ENCODE measurements around the gene DFFB. TPM values are rescaled to one million over a fixed set of nuclear protein-coding genes. Genes with fewer than 3 reads are reported as not detected.

DFFB gene
- total and polyA plus RNA-seq, 7 experiments from 2014 or later, result 9.8 to 27.7 (median 14.9) TPM

DNA sequence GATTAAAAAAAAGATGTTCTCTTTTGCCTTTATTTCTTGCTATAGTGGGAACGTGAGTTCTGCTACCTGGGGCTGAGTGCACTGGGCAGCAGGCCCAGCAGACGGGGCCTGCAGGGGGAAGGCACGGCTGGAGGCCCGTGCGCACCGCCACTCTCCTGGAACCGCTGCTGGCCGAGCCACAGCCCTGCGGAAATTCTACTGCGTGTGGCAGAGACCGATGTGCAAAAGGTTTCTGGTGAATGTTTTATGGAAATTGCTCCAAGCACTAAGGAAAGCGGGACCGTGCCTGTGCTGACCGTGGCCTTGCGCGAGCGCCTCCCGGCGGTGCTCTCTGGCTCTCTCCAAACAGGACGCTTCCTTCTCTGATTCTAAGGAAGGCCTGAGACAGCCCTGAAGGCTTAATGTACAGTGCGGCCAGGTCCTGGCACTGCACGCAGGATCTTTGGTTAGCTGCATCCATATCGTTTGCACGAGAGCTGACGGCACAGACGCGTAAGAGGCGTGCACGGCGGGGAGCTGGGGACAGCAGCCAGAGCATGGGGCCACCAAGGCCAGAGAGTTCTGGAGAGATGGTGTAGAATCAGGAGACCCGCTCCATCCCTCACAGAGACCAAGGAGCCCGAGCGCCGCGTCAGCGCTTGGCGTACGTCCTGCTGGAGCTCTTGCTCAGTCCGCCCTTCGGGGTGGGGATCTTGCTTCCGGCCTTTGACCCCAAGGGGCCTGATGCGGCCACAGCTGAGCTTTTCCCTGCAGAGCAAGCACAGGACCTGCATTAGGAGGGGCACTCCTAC lies 42.3 kb upstream of the DFFB start:
- Histone ChIP-seq H3K9me3 (ENCODE audit: control insufficient read depth in 2 of 3, low read length in 3 of 3) (no peaks in the 10 kb centered on the region), H3K27me3 (ENCODE audit: control insufficient read depth in 2 of 2, insufficient read depth in 2 of 2, low read length in 2 of 2) (no peaks in the 10 kb centered on the region), H3K4me1 (ENCODE audit: control insufficient read depth in 2 of 2, insufficient read depth in 2 of 2, low read length in 2 of 2) (no peaks in the 10 kb centered on the region), H3K4me3 (ENCODE audit: low read length) (no peak overlapping the region), H3K36me3 (ENCODE audit: control insufficient read depth in 2 of 3, insufficient read depth in 3 of 3, low read length in 3 of 3) (peaks cover 0 to 44% (median 0%) of the 10 kb centered on the region in 3 experiments), H3K27ac (ENCODE audit: low read depth, low read length) (no peak overlapping the region)
- H3K36me3 Mint-ChIP-seq, result peaks cover 0 to 29% (median 9%) of the 10 kb centered on the region in 5 donors
- H3K9me3 Mint-ChIP-seq, result no peaks in the 10 kb centered on the region
- no peaks in the 10 kb centered on the region for H3K27me3 Mint-ChIP-seq
- ChIA-PET POLR2A (no interaction called here), CTCF (no interaction called here)
- no peak for DNase-seq
- no peak for ATAC-seq
- no peak overlapping the region for H3K4me3 Mint-ChIP-seq
- H3K4me1 Mint-ChIP-seq, result peaks cover 0 to 3% (median 0%) of the 10 kb centered on the region in 7 donors
- no peak overlapping the region for H3K27ac Mint-ChIP-seq
- intact Hi-C loops (cut with micrococcal nuclease), result no loop called here

DNA sequence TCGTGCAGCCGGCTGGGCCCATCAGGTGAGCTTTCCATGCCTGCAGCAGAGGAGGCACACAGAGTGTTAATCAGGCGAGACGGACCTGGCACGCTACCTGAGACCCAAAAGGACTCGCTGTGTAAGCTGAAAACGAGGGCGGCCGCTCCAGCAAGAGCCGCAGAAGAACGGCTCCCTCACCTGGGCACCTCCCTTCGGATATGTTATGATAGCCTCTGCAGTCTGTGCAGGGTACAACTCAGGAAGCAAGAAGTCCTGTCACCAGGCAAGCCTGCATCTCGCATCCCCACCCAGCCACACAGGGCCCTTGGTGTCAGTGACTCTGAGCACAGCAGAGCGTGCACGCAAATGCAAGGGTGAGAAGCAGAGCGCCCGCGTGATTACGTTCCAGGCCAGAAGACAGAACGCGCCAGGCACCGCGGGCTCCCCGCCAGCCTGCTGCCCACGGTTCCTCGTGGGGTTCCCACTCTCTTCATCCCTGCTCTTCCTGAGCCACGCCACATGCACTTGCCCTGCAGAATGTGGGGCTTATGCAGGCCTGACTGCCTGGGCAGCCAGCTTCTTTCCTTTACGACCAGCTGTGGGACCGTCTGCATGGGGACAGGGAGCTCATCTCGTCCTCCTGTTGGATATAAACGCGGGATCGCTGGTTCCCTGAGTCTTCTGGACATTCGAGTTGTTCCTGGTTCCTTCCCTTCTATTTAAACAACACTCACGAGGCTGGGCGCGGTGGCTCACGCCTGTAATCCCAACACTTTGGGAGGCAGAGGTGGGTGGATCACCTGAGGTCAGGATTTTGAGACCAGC lies 40.7 kb upstream of the DFFB start:
- Mint-ChIP-seq H3K4me1 (peaks cover 0 to 3% (median 0%) of the 10 kb centered on the region in 7 donors), H3K9me3 (no peaks in the 10 kb centered on the region), H3K4me3 (no peak overlapping the region), H3K36me3 (peaks cover 3 to 43% (median 13%) of the 10 kb centered on the region in 5 donors), H3K27me3 (no peaks in the 10 kb centered on the region), H3K27ac (no peak overlapping the region)
- intact Hi-C loops (cut with micrococcal nuclease), result no loop called here
- H3K27me3 ChIP-seq (ENCODE audit: control insufficient read depth in 2 of 2, insufficient read depth in 2 of 2, low read length in 2 of 2), result no peaks in the 10 kb centered on the region
- no peak for ATAC-seq
- peaks cover 0 to 59% (median 0%) of the 10 kb centered on the region in 3 experiments for H3K36me3 ChIP-seq (ENCODE audit: control insufficient read depth in 2 of 3, insufficient read depth in 3 of 3, low read length in 3 of 3)
- ChIA-PET POLR2A (interaction anchor here (0.6 kb wide), 1 partner anchor 87 kb away, joined by 3 read pairs; no protein-coding TSS in a partner anchor), CTCF (interaction anchor here (0.7 to 0.9 kb wide), 2 partner anchors 8 to 1835 kb away, joined by 3 read pairs; no protein-coding TSS in a partner anchor)
- DNase-seq, result no peak
- no peak overlapping the region for H3K27ac ChIP-seq (ENCODE audit: low read depth, low read length)
- H3K4me1 ChIP-seq (ENCODE audit: control insufficient read depth in 2 of 2, insufficient read depth in 2 of 2, low read length in 2 of 2), result no peaks in the 10 kb centered on the region
- no peaks in the 10 kb centered on the region for H3K9me3 ChIP-seq (ENCODE audit: control insufficient read depth in 2 of 3, low read length in 3 of 3)
- H3K4me3 ChIP-seq (ENCODE audit: low read length), result no peak overlapping the region

DNA sequence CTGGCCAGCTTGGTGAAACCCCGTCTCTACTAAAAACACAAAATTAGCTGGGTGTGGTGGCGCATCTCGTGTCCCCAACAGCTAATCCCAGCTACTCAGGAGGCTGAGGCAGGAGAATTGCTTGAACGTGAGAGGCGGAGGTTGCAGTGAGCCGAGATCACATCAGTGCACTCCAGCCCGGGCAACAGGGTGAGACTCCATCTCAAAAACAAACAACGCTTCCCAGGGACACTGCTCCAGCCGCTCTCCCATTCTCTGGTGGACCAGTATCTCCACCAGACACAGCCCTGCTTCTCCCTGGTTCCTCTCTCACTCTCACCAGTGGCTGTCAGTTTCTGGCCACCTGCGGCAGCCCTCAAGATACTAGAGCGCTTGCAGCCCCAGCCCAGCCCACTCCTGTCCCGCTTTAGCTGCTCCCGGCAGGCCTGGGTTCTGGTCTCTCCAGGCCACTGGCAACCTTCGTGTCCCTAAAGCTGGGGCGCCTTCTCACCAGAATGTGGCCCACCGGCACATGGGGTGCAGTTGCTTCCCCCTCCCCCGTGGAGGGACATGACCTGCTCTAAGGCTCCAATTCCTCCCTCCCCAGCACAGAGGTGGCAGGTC lies 40.0 kb upstream of the DFFB start:
- ChIA-PET CTCF (interaction anchor here (0.7 to 0.9 kb wide), 2 partner anchors 9 to 1835 kb away, joined by 3 read pairs; no protein-coding TSS in a partner anchor), POLR2A (interaction anchor here (0.6 kb wide), 1 partner anchor 86 kb away, joined by 3 read pairs; no protein-coding TSS in a partner anchor)
- Histone ChIP-seq H3K27ac (ENCODE audit: low read depth, low read length) (no peak overlapping the region), H3K4me1 (ENCODE audit: control insufficient read depth in 2 of 2, insufficient read depth in 2 of 2, low read length in 2 of 2) (no peaks in the 10 kb centered on the region), H3K9me3 (ENCODE audit: control insufficient read depth in 2 of 3, low read length in 3 of 3) (no peaks in the 10 kb centered on the region), H3K4me3 (ENCODE audit: low read length) (no peak overlapping the region), H3K36me3 (ENCODE audit: control insufficient read depth in 2 of 3, insufficient read depth in 3 of 3, low read length in 3 of 3) (peaks cover 0 to 66% (median 0%) of the 10 kb centered on the region in 3 experiments), H3K27me3 (ENCODE audit: control insufficient read depth in 2 of 2, insufficient read depth in 2 of 2, low read length in 2 of 2) (no peaks in the 10 kb centered on the region)
- Mint-ChIP-seq H3K27me3 (no peaks in the 10 kb centered on the region), H3K4me3 (no peak overlapping the region), H3K36me3 (peaks cover 9 to 50% (median 13%) of the 10 kb centered on the region in 5 donors), H3K27ac (no peak overlapping the region), H3K4me1 (peaks cover 0 to 3% (median 0%) of the 10 kb centered on the region in 7 donors), H3K9me3 (no peaks in the 10 kb centered on the region)
- intact Hi-C loops (cut with micrococcal nuclease), result no loop called here
- ATAC-seq (no peak), DNase-seq (no peak)

DNA sequence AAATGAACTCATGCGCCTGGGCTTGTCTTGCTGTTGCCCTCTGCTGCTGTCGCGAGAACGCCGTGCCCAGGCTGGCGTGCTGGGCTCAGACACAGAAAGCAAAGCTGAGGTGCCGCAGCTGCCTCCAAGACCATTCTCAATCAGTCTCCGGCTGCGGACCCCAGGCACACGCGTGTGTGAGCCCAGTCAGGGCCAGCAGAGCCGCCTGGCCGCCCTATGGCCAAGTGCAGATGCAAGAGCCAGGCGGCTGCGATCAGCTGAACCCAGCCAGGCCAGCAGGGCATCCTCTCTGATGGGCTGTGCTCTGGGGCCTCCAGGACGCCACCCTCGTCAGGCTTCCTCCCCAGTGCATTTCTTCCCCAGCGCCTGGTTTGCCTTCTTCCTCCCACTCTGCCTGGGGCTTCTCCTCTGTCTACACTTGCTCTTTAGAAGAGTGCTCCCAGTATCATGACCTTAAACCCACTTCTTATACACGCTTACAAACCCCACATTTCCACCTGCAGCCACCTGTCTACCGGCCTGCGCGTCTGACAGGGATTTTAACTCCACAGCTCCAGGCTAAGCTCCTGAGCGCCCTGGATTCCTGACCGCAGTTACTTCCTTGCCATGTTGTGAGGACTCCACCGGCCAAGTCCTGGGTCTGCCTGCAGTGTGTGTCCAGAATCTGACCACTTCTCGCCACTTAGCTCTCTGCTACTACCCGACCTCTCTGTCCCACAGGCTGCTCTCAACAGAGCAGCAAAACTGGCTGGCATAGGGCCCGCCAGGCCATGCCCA lies 39.3 kb upstream of the DFFB start:
- Histone ChIP-seq H3K4me3 (ENCODE audit: low read length) (no peak overlapping the region), H3K27ac (ENCODE audit: low read depth, low read length) (no peak overlapping the region), H3K27me3 (ENCODE audit: control insufficient read depth in 2 of 2, insufficient read depth in 2 of 2, low read length in 2 of 2) (no peaks in the 10 kb centered on the region), H3K9me3 (ENCODE audit: control insufficient read depth in 2 of 3, low read length in 3 of 3) (no peaks in the 10 kb centered on the region), H3K36me3 (ENCODE audit: control insufficient read depth in 2 of 3, insufficient read depth in 3 of 3, low read length in 3 of 3) (peaks cover 0 to 74% (median 0%) of the 10 kb centered on the region in 3 experiments), H3K4me1 (ENCODE audit: control insufficient read depth in 2 of 2, insufficient read depth in 2 of 2, low read length in 2 of 2) (no peaks in the 10 kb centered on the region)
- Mint-ChIP-seq H3K4me1 (peaks cover 0 to 3% (median 0%) of the 10 kb centered on the region in 7 donors), H3K27ac (peak overlapping the region in 1 of 9 donors; percentile 65), H3K4me3 (no peak overlapping the region), H3K9me3 (no peaks in the 10 kb centered on the region), H3K36me3 (peaks cover 9 to 53% (median 13%) of the 10 kb centered on the region in 5 donors), H3K27me3 (no peaks in the 10 kb centered on the region)
- ChIA-PET POLR2A (no interaction called here), CTCF (no interaction called here)
- intact Hi-C loops (cut with micrococcal nuclease), result no loop called here
- DNase-seq (no peak), ATAC-seq (no peak)

DNA sequence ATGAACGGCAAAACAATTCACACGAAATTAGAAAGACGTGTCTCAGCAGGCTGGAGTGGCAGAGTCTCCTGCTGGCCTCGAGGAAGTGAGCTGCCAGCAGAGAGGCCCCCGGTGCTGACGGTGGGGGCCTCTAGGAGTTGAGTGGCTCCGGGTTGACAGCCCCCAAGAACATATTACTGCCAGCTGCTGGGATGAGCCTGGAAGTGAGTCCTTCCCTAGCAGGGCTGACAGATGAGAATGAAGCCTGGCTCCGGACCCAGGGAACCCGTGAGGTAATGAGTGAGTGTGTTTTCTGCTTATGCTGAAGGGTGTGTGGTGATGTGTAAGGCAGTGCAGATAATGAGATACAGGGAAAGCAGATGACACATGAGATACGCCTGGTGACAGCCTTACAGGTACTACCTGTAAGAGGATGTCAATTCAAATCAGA lies 37.5 kb upstream of the DFFB start:
- no peaks in the 10 kb centered on the region for H3K9me3 ChIP-seq (ENCODE audit: control insufficient read depth in 2 of 3, low read length in 3 of 3)
- no peaks in the 10 kb centered on the region for H3K27me3 ChIP-seq (ENCODE audit: control insufficient read depth in 2 of 2, insufficient read depth in 2 of 2, low read length in 2 of 2)
- H3K36me3 ChIP-seq (ENCODE audit: control insufficient read depth in 2 of 3, insufficient read depth in 3 of 3, low read length in 3 of 3), result peaks cover 0 to 79% (median 3%) of the 10 kb centered on the region in 3 experiments
- no peaks in the 10 kb centered on the region for H3K27me3 Mint-ChIP-seq
- peak overlapping the region in 2 of 9 donors; percentile 9 to 60 for H3K27ac Mint-ChIP-seq
- H3K4me3 Mint-ChIP-seq, result no peak overlapping the region
- ChIA-PET POLR2A (no interaction called here), CTCF (no interaction called here)
- intact Hi-C loops (cut with micrococcal nuclease), result no loop called here
- DNase-seq, result no peak
- H3K36me3 Mint-ChIP-seq, result peaks cover 9 to 52% (median 14%) of the 10 kb centered on the region in 5 donors
- H3K4me3 ChIP-seq (ENCODE audit: low read length), result no peak overlapping the region
- H3K4me1 ChIP-seq (ENCODE audit: control insufficient read depth in 2 of 2, insufficient read depth in 2 of 2, low read length in 2 of 2), result no peaks in the 10 kb centered on the region
- H3K9me3 Mint-ChIP-seq, result no peaks in the 10 kb centered on the region
- H3K4me1 Mint-ChIP-seq, result peaks cover 0 to 4% (median 0%) of the 10 kb centered on the region in 7 donors
- no peak for ATAC-seq
- H3K27ac ChIP-seq (ENCODE audit: low read depth, low read length), result no peak overlapping the region

GRCh38 chr1:3820316-3820715 lies 37.0 kb upstream of the DFFB start:
- peaks cover 9 to 47% (median 14%) of the 10 kb centered on the region in 5 donors for H3K36me3 Mint-ChIP-seq
- Histone ChIP-seq H3K9me3 (ENCODE audit: control insufficient read depth in 2 of 3, low read length in 3 of 3) (no peaks in the 10 kb centered on the region), H3K27ac (ENCODE audit: low read depth, low read length) (no peak overlapping the region), H3K27me3 (ENCODE audit: control insufficient read depth in 2 of 2, insufficient read depth in 2 of 2, low read length in 2 of 2) (no peaks in the 10 kb centered on the region), H3K4me3 (ENCODE audit: low read length) (no peak overlapping the region), H3K4me1 (ENCODE audit: control insufficient read depth in 2 of 2, insufficient read depth in 2 of 2, low read length in 2 of 2) (no peaks in the 10 kb centered on the region), H3K36me3 (ENCODE audit: control insufficient read depth in 2 of 3, insufficient read depth in 3 of 3, low read length in 3 of 3) (peaks cover 0 to 77% (median 3%) of the 10 kb centered on the region in 3 experiments)
- no peak for ATAC-seq
- no peak overlapping the region for H3K4me3 Mint-ChIP-seq
- POLR2A ChIA-PET, result no interaction called here
- H3K9me3 Mint-ChIP-seq, result no peaks in the 10 kb centered on the region
- CTCF ChIA-PET, result no interaction called here
- intact Hi-C loops (cut with micrococcal nuclease), result no loop called here
- peaks cover 0 to 4% (median 0%) of the 10 kb centered on the region in 7 donors for H3K4me1 Mint-ChIP-seq
- H3K27me3 Mint-ChIP-seq, result no peaks in the 10 kb centered on the region
- peak overlapping the region in 2 of 9 donors; percentile 42 to 60 for H3K27ac Mint-ChIP-seq
- no peak for DNase-seq

Data from naive thymus-derived CD4-positive, alpha-beta T cell (primary cell).